Loucy (cell line): ENCODE measurements around the gene MYH15.

Source experiments
- H2AFZ ChIP-seq: fragments of 200-600 bp; sonication (generic); 2 replicates; pipeline ENCODE4 v1.6.0; 2016; ENCODE audit warnings: antibody characterized with exemption, mild to moderate bottlenecking, low read length, moderate library complexity
- H3F3A ChIP-seq: fragments of 200-600 bp; 2 replicates; pipeline ENCODE4 v1.6.0; 2016; ENCODE audit warnings: antibody characterized with exemption, low read depth, mild to moderate bottlenecking
- H3K27me3 ChIP-seq: fragments of 200-600 bp; sonication (generic); 2 replicates; pipeline ENCODE4 v1.6.1; 2014; ENCODE audit warnings: low read length, mild to moderate bottlenecking; ENCODE audit not compliant: insufficient read depth, poor library complexity, severe bottlenecking
- H3K36me3 ChIP-seq: fragments of 200-600 bp; sonication (generic); 2 replicates; pipeline ENCODE4 v1.6.1; 2016; ENCODE audit warnings: low read length; ENCODE audit not compliant: insufficient read depth
- H3K4me1 ChIP-seq: fragments of 200-600 bp; sonication (generic); 2 replicates; pipeline ENCODE4 v1.5.1; 2014; ENCODE audit warnings: low read length, mild to moderate bottlenecking; ENCODE audit not compliant: insufficient read depth, poor library complexity, severe bottlenecking
- H3K4me2 ChIP-seq: fragments of 200-600 bp; sonication (generic); 2 replicates; pipeline ENCODE4 v1.6.0; 2014; ENCODE audit warnings: antibody characterized with exemption, low read length, low read depth, mild to moderate bottlenecking; ENCODE audit not compliant: poor library complexity, severe bottlenecking
- H3K4me3 ChIP-seq: fragments of 200-600 bp; sonication (generic); 2 replicates; pipeline ENCODE4 v1.5.1; 2014; ENCODE audit warnings: low read length, mild to moderate bottlenecking, mixed read lengths; ENCODE audit not compliant: poor library complexity, severe bottlenecking
- H3K79me2 ChIP-seq: fragments of 200-600 bp; sonication (generic); 2 replicates; pipeline ENCODE4 v1.6.1; 2014; ENCODE audit warnings: low read length; ENCODE audit not compliant: insufficient read depth
- H3K9ac ChIP-seq: fragments of 200-600 bp; sonication (generic); 2 replicates; pipeline ENCODE4 v1.6.0; 2014; ENCODE audit warnings: mild to moderate bottlenecking, low read depth, low read length, moderate library complexity; ENCODE audit not compliant: poor library complexity, severe bottlenecking
- H3K9me2 ChIP-seq: fragments of 200-600 bp; sonication (generic); replicated peaks from 2 replicates; pipeline ENCODE4 v1.6.1; 2016; ENCODE audit warnings: low read depth, low read length, mixed read lengths
- H3K9me3 ChIP-seq: fragments of 200-600 bp; sonication (generic); 2 replicates; pipeline ENCODE4 v1.6.1; 2014; ENCODE audit warnings: mild to moderate bottlenecking, antibody characterized with exemption, low read length, low read depth; ENCODE audit not compliant: insufficient read depth
- H4K20me1 ChIP-seq: fragments of 200-600 bp; sonication (generic); 2 replicates; pipeline ENCODE4 v1.6.0; 2014; ENCODE audit warnings: antibody characterized with exemption, low read length, mild to moderate bottlenecking; ENCODE audit not compliant: insufficient read depth, poor library complexity, severe bottlenecking
- EZH2phosphoT487 ChIP-seq: fragments of 200-600 bp; IDR thresholded peaks from 2 replicates; pipeline ENCODE4 v1.6.1; 2018; ENCODE audit warnings: antibody characterized with exemption, mild to moderate bottlenecking, moderate library complexity, borderline replicate concordance
- TF ChIP-seq, protein P1 (sequence below): fragments of 200-600 bp; sonication (generic); conservative IDR thresholded peaks from 2 replicates; pipeline ENCODE4 v1.5.1; 2014; ENCODE audit warnings: mild to moderate bottlenecking, antibody characterized with exemption, low read length

MYH15 gene

DNA sequence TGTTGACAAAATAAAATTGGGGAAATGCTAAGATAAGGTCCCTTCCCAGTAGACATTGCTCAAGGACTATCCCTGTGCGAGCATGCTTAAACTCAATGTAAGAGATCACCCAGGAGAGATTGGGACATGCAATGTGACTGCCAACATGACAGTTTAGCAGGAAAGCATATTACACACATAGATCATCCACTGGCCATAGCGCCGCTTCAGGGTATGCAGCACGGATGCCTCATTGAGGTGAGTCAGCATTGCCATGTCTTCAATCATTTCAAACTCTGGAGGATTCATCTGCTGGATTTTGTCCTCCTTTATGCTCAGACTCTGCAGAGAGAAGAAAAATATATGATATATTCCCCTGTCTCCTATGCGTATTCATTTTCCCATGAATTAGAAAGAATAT is 8.9 kb downstream of the MYH15 start:
- H2AFZ ChIP-seq, result no peak overlapping the region
- H3K9ac ChIP-seq, result no peak overlapping the region
- no peak overlapping the region for H3K4me2 ChIP-seq
- no peaks in the 10 kb centered on the region for H3K9me2 ChIP-seq
- no peaks in the 10 kb centered on the region for H3K36me3 ChIP-seq
- H3K27me3 ChIP-seq, result no peaks in the 10 kb centered on the region
- TF ChIP-seq, protein P1, sequence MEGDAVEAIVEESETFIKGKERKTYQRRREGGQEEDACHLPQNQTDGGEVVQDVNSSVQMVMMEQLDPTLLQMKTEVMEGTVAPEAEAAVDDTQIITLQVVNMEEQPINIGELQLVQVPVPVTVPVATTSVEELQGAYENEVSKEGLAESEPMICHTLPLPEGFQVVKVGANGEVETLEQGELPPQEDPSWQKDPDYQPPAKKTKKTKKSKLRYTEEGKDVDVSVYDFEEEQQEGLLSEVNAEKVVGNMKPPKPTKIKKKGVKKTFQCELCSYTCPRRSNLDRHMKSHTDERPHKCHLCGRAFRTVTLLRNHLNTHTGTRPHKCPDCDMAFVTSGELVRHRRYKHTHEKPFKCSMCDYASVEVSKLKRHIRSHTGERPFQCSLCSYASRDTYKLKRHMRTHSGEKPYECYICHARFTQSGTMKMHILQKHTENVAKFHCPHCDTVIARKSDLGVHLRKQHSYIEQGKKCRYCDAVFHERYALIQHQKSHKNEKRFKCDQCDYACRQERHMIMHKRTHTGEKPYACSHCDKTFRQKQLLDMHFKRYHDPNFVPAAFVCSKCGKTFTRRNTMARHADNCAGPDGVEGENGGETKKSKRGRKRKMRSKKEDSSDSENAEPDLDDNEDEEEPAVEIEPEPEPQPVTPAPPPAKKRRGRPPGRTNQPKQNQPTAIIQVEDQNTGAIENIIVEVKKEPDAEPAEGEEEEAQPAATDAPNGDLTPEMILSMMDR, result no peak
- TF ChIP-seq EZH2phosphoT487, result no peak
- H4K20me1 ChIP-seq, result no peaks in the 10 kb centered on the region
- no peaks in the 10 kb centered on the region for H3K79me2 ChIP-seq
- H3K4me3 ChIP-seq, result no peak overlapping the region
- no peaks in the 10 kb centered on the region for H3F3A ChIP-seq
- H3K4me1 ChIP-seq, result no peaks in the 10 kb centered on the region
- H3K9me3 ChIP-seq, result no peaks in the 10 kb centered on the region

DNA sequence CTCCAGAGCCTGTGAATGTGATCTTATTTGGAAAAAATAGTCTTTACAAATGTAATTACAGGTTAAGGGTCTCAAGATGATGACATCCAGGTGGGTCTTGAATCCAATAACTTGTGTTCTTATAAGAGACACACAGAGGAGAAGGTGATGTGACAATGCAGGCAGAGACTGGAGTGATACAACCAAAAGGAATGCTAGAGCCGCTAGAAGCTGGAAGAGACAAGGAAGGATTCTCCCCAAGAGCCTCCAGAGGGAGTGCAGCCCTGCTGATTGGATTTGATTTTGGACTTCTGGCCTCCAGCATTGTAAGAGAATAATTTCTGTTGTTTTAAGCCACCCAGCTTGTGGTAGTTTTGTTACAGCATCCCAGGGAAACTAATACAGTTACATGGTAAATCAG is 9.7 kb downstream of the MYH15 start:
- no peaks in the 10 kb centered on the region for H3F3A ChIP-seq
- no peak overlapping the region for H2AFZ ChIP-seq
- no peaks in the 10 kb centered on the region for H3K4me1 ChIP-seq
- no peaks in the 10 kb centered on the region for H3K79me2 ChIP-seq
- TF ChIP-seq, protein P1, result no peak
- no peak for TF ChIP-seq EZH2phosphoT487
- H3K9me3 ChIP-seq, result no peaks in the 10 kb centered on the region
- H3K4me3 ChIP-seq, result no peak overlapping the region
- H3K9me2 ChIP-seq, result no peaks in the 10 kb centered on the region
- no peak overlapping the region for H3K4me2 ChIP-seq
- H3K36me3 ChIP-seq, result no peaks in the 10 kb centered on the region
- no peaks in the 10 kb centered on the region for H4K20me1 ChIP-seq
- no peak overlapping the region for H3K9ac ChIP-seq
- no peaks in the 10 kb centered on the region for H3K27me3 ChIP-seq

DNA sequence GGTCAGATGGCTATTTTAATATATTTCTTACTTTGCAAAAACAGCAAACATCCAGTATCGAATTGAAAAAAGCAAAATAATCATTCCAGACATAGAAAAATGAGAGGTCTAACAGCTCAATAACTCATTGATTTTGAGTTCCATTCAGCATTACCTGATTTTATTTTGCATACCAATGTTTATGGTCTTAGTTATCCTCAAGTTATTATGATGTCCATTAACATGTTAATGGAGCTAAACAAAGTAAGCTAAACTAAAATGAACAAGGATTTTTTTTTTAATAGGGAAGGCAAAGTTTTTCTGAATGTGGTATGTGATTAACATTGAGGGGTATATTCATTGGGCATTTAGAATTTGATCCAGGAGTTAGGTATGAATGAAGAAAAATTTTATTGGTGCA is 13.1 kb downstream of the MYH15 start:
- H3K9me3 ChIP-seq, result no peaks in the 10 kb centered on the region
- no peak overlapping the region for H3K9ac ChIP-seq
- no peak overlapping the region for H3K4me2 ChIP-seq

More for the DNA sequence above, 13.1 kb downstream of the MYH15 start:
- H2AFZ ChIP-seq, result no peak overlapping the region
- no peaks in the 10 kb centered on the region for H3K79me2 ChIP-seq
- H3K9me2 ChIP-seq, result no peaks in the 10 kb centered on the region
- no peak overlapping the region for H3K4me3 ChIP-seq
- TF ChIP-seq, protein P1, result no peak
- TF ChIP-seq EZH2phosphoT487, result no peak
- no peaks in the 10 kb centered on the region for H3F3A ChIP-seq
- no peaks in the 10 kb centered on the region for H3K36me3 ChIP-seq
- H3K4me1 ChIP-seq, result no peaks in the 10 kb centered on the region
- H4K20me1 ChIP-seq, result no peaks in the 10 kb centered on the region
- no peaks in the 10 kb centered on the region for H3K27me3 ChIP-seq
